ENCODE measurements around the gene FSD1. TPM values are rescaled to one million over a fixed set of nuclear protein-coding genes. Genes with fewer than 3 reads are reported as not detected.
"Not testable (repeated sequence)": the region's sequence is repeated elsewhere in the genome, so short reads cannot be mapped to it uniquely, and the experiment has no call there.

The FSD1 gene
- total RNA-seq, 1 experiment from 2014 or later, result 11.7 TPM

DNA sequence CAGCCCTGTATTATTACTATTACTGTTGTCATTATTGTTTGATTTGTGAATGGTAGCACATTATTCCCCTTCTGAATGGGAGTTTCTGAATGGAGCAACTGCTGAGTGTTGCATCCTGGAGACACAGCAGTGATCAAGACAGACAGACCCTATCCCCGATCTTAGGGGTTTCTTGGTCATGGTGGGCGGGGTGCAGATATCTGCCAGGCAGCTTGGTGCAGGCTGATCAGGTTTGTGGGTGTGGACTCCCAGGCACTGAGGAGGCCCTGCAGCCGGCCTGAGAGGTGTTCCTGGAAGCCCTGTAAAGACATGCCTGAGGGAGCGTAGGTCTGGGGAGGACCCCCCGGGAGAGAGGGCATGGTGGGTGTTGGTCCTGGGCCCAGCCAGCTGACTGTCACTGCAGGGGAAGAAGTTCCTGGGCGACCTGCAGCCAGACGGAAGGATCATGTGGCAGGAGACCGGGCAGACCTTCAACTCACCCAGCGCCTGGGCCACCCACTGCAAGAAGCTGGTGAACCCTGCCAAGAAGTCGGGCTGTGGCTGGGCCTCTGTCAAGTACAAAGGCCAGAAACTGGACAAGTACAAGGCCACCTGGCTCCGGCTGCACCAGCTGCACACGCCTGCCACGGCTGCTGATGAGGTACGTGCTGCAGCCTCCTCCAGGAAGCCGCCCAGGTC, 41.1 kb downstream of the FSD1 start:
- DNase-seq (ENCODE audit: low read depth), result no peak

DNA sequence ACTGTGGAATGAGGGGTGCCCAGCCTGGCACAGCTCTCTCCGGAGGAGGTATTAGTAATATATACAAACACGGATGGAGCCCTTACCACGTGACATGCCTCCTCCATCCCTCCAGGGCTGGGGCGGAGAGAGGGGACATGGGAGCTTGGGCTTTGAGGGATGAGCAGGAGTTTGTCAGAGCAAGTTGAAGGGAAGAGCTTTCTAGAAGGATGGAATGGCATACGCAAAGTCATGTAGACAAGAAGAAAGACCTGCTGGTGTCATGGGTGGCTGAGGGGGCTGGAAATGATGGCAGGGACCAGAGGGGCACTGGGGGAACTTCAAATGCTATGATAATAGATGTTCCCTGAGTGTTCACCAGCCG, 41.6 kb downstream of the FSD1 start:
- DNase-seq (ENCODE audit: low read depth), result no peak

- no peak for DNase-seq (ENCODE audit: low read depth)
These were observed 43.1 kb downstream of the FSD1 start for GRCh38 chr19:4347521-4347920.

DNA sequence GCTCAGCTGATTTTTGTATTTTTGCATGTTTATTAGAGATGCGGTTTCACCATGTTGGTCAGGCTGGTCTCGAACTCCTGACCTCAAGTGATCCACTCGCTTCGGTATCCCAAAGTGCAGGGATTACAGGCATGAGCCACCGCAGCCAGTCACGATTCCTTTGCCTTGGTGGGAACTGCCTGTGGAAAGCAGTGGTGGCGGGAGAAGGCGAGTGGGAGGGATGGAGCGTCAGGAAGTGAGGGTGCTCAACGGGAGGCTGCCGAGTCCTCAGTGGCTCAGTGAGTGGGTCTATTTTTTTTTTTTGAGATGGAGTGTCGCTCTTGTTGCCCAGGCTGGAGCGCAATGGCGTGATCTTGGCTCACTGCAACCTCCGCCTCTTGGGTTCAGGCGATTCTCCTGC, 44.8 kb downstream of the FSD1 start:
- not testable (repeated sequence) for DNase-seq (ENCODE audit: low read depth)

GRCh38 chr19:4350111-4350510, 45.7 kb downstream of the FSD1 start:
- DNase-seq (ENCODE audit: low read depth), result no peak

DNA sequence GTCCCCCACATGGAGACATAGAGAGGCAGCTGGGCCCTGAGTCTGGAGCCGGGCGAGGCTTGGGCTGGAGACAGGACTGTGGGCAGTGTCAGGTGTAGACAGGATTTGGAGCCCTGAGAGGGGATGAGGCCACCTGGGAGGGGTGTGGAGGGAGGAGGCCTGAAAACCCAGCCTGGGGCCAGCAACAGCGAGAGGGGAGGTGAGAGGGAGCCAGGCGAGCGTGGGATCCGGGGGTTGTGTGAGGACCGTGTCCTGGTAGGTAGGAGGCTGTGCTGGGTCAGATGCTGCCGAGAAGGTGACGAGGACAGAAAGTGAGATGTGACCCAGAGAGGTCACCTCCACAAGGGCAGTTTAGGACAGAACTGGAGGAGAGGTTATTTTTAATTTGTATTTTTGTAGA, 46.3 kb downstream of the FSD1 start:
- DNase-seq (ENCODE audit: low read depth), result no peak

DNA sequence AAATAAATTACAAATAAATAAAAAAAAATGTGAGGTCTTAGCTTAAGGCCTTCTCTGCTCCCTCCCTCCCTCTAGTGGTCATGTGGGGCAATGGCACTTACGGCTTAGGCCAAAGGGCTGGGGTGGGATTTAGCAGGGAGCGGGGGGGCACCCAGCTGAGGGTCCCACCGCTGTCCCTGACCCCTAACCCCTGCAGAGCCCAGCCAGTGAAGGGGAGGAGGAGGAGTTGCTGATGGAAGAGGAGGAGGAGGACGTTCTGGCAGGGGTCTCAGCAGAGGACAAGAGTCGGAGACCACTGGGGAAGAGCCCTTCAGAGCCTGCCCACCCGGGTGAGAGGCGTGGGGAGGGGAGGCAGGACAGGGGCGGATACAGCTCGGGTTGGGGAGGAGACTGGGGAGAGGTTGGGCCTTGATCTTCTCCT, 48.3 kb downstream of the FSD1 start:
- DNase-seq (ENCODE audit: low read depth), result peak; percentile 53

DNA sequence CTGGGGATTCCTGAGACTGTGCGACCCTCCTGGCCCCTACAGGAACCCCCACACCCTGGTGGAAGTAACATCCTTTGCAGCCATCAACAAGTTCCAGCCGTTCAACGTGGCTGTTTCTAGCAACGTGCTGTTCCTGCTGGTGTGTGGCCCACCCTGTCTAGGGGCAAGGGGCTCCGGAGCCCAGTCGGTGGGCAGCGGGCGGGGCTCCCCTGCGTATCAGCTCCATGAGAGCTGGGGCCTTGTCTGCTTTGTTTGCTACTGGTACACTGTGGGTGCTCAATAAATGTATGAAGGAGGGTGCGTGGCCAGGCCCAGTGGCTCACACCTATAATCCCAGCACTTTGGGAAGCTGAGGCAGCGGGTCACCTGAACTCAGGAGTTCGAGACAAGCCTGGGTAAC, 49.9 kb downstream of the FSD1 start:
- DNase-seq (ENCODE audit: low read depth), result no peak

GRCh38 chr19:4354897-4355296, 50.5 kb downstream of the FSD1 start:
- DNase-seq (ENCODE audit: low read depth), result no peak

DNA sequence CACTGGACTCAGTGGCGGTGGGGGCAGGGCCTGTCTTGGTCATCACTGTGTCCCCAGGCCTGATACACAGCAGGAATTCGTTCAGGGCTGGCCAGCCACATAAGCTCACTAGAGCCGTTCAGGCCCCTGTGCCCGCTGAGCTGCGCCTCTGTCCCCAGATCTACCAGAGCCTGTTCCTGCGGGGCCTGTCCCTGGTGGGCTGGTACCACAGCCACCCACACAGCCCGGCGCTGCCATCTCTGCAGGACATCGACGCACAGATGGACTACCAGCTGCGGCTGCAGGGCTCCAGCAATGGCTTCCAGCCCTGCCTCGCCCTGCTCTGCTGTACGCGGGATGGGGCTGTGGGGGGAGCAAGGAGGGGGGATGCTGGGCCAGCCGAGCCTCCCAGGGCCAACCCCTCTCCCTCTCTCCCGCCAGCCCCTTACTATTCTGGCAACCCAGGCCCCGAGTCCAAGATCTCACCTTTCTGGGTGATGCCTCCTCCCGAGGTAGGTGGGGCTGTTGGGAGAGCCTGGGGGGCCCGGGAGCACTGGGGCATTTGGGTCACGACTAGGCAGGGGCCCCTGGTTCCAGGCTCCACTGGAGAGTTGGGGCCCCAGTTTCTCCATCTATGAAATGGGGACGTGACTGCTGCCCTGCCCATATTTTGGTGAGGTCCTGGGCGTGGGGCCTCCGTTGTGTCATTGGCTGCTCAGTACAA, 52.8 kb downstream of the FSD1 start:
- no peak for DNase-seq (ENCODE audit: low read depth)

DNA sequence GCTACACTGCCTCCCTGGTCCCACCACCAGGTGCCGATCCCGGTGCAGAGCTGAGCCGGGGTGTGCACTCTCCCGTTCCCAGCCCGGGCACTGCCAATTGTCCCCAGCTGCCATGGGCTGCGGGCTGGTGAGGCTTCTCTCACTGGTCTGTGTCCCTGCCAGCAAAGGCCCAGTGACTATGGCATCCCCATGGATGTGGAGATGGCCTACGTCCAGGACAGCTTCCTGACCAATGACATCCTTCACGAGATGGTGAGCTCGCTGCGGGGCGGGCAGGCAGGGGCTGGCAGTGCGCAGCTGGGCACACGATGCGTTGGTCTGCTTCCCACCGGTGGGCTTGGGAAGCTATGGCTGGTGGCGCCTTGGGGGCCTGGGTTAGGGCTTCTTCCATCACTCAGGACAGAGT, 53.5 kb downstream of the FSD1 start:
- DNase-seq (ENCODE audit: low read depth), result no peak

DNA sequence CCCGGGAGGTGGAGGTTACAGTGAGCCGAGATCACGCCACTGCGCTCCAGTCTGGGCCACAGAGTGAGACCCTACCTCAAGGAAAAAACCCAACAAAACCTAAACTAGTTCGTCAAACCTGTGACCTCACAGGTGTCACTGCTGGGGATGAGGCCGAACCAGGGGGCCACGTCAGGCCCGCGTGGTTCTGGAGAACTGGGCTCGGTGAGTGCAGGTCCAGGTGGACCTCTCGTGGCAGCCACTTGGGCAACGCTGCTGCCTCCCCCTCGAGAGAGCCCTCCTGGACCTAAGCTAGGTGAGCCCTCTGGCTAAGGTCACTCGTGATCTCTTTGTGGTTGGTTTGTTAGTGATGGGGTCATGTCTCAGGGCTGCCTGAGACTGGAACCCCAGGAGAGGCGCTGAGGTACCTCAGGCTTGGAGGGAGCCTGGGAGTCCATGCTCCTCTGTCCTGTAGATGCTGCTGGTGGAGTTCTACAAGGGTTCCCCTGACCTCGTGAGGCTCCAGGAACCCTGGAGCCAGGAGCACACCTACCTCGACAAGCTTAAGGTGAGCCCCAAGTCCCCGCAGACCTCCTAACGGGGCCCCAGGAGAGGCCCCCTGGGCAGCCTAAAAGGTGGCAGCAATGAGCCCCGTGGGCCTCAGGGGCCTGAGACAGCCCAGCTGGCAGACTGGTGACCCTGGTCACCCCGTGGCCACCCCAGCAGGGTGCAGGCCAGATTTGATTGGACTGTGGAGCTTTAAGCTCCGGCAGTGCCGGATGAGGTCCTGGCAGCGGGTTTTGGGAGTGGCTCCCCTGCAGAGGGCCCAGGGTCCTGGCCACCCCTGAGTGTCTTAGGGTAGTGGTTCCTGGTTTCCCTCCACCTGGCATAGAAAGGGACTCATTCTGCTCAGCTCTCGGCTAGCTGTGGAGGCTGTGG, 54.6 kb downstream of the FSD1 start:
- no peak for DNase-seq (ENCODE audit: low read depth)

GRCh38 chr19:4359627-4360000, 55.2 kb downstream of the FSD1 start:
- no peak for DNase-seq (ENCODE audit: low read depth)

- DNase-seq (ENCODE audit: low read depth), result no peak
These were observed 55.7 kb downstream of the FSD1 start for GRCh38 chr19:4360081-4360569.

GRCh38 chr19:4360641-4361151, 56.3 kb downstream of the FSD1 start:
- DNase-seq (ENCODE audit: low read depth), result no peak

GRCh38 chr19:4361152-4362046, 57.0 kb downstream of the FSD1 start:
- no peak for DNase-seq (ENCODE audit: low read depth)

DNA sequence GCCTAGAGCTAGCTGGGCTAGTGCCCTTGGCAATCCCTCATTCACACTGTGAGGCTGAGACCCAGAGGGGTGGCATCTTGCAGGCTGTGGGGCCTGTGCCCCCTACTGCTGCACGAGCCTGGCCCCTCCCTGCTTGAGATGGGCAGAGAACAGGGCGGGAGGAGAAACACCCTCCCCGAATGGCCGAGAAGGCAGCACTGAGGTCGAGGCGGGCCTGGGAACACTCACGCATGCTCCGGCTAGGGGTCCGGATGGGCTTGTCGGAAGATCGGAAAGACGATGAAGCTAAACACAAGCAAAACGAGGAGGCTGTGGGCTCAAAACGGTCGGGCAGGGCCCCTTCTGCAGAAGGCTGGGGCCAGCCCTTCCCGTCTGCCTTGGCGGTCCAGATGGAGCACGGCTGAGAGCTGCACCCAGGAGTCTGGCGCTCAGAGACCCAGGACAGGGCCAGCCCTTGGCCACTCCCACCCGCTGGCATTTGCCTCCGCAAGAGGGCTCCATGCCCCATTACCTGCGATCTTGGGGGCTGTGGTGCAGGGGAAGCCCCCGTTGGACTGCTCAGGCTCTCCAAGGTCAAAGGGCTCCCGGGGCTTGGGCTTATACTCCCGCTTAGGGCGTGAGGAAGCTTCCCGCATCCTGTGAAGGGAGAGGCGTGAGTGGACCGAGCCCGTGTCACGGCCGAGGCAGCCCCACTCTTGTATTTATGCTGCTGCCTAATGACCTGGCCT, 57.9 kb downstream of the FSD1 start:
- DNase-seq (ENCODE audit: low read depth), result no peak

DNA sequence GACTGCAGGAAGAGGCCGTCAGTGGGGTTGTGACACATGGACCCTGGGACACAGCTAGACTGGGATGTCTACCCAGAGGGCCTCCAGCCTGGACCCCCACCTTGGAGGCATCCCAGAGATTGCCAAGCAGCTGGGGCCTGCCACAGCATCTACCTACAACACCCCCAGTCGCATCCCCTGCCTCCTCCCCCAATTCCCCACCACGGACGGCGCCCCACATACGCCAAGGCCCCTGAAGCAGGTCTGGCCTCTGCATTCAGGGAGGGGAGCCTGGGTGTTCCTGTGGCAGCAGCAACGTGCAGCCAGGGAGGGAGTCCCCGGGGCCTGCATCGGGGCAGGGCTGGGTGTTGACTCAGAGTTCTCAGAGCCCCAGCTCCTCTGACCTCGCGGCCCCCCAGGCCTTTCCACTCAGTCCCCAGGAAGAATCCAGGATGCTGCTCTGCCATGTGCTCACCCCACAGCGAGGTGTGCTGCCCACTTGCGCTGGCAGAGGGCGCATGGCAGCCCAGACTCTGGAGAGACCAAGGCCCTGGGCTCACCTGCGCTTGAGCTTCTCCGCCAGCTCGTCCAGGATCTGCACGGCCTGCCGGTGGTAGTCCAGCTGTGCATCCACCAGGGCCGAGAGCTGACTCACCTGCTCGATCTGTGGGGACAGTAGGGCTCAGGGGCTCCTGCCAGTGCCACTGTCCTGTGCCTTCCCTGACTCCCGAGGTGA, 58.6 kb downstream of the FSD1 start:
- peak; percentile 34 for DNase-seq (ENCODE audit: low read depth)

GRCh38 chr19:4363571-4364304, 59.3 kb downstream of the FSD1 start:
- no peak for DNase-seq (ENCODE audit: low read depth)

Data from M059J (cell line).